Heart right ventricle (tissue), 16 donors: ENCODE results near the gene CDRT4. TPM values are rescaled to one million over a fixed set of nuclear protein-coding genes. Genes with fewer than 3 reads are reported as not detected.

Experiments used
- ATAC-seq, 8 donors: fragments of 200-7000 bp; cut with Tn5 transposase; one replicate each; pipeline ENCODE4 v1.9.1; 2020; ENCODE audit warnings: mild to moderate bottlenecking in 8 of 8, moderate library complexity in 8 of 8, moderate number of reproducible peaks in 1 of 8
- DNase-seq, 2 donors: peaks; one replicate each; pipeline ENCODE4 v3.0.0-alpha.2; 2020
- H3K27ac ChIP-seq, 10 donors: fragments of 200-600 bp; sonication (generic) in 2 of 10; one replicate each; pipeline versions ENCODE4 v1.5.0 to v1.8.0; 2020 to 2022; ENCODE audit warnings: mild to moderate bottlenecking in 3 of 10
- H3K27me3 ChIP-seq, 7 donors: fragments of 200-600 bp; one replicate each; pipeline ENCODE4 v1.8.0; 2021 to 2022; ENCODE audit warnings: mild to moderate bottlenecking in 2 of 7
- H3K36me3 ChIP-seq, 9 donors: fragments of 200-600 bp; sonication (generic) in 1 of 9; one replicate each; pipeline versions ENCODE4 v1.5.0 to v1.8.0; 2020 to 2022; ENCODE audit warnings: mild to moderate bottlenecking in 2 of 9
- H3K4me1 ChIP-seq, 9 donors: fragments of 200-600 bp; sonication (generic) in 1 of 9; one replicate each; pipeline versions ENCODE4 v1.5.0 to v1.8.0; 2020 to 2022; ENCODE audit warnings: mild to moderate bottlenecking in 4 of 9
- H3K4me3 ChIP-seq, 10 donors: fragments of 200-600 bp; sonication (generic) in 2 of 10; one replicate each; pipeline versions ENCODE4 v1.5.0 to v1.8.0; 2020 to 2022; ENCODE audit warnings: mild to moderate bottlenecking in 7 of 10, moderate library complexity in 2 of 10
- H3K9me3 ChIP-seq, 11 donors: fragments of 200-600 bp in 10 of 11; sonication (generic) in 2 of 11; one replicate each; pipeline versions ENCODE4 v1.5.0 to v1.8.0; 2013 to 2022; ENCODE audit warnings: mild to moderate bottlenecking in 2 of 11, control low read depth in 1 of 11, moderate library complexity in 1 of 11
- WGBS, 2 donors: extraction: QIAGEN DNeasy Blood & Tissue Kit; methylation state at CpG; one replicate each; pipeline ENCODE4 v1.1.7; 2013; ENCODE audit warnings: inconsistent platforms in 1 of 2; 5-methylcytosine and 5-hydroxymethylcytosine counted together
- intact Hi-C, 10 donors: fragments of 100-400 bp; cut with DNase I; formaldehyde crosslinking; loops; one replicate each; pipeline versions ENCODE4 v1.11.1 to v1.14.2; 2022
- polyA plus RNA-seq, 2 donors: library from polyadenylated mRNA; stranded (reverse); fragments of 200-250 nt; gene quantifications; one replicate each; pipeline ENCODE4 v1.2.3, GENCODE V29; 2013
- total RNA-seq, 10 donors: library from RNA; stranded (reverse); fragmentation: NEBNext Ultra II Directional in 3 of 10; extraction: Animal tissue kit (Norgen Biotek cat#: 25700) in 3 of 10; gene quantifications; one replicate each; pipeline versions ENCODE4 v1.2.1 to v1.2.4, GENCODE V29; 2021 to 2023
- TF ChIP-seq, protein P1 (sequence below), 9 donors: fragments of 200-600 bp; sonication (generic) in 2 of 9; IDR thresholded peaks; one replicate each; pipeline versions ENCODE4 v1.5.0 to v1.8.0; 2021 to 2022; ENCODE audit warnings: antibody characterized with exemption in 9 of 9, mild to moderate bottlenecking in 5 of 9, moderate library complexity in 1 of 9
- donor health status: Arrhythmogenic right ventricular cardiomyopathy.
- donor health status: ischemic (EF 13 %, LVEDD 7.1; RV severe dilation, severe dysfunction).
- donor health status: healthy with polysubstance abuse.
- donor health status: DM: no; HTN: yes; CAD: no.
- donor health status: DM: no; HTN: no; CAD: no.
- donor health status: ischemic (EF 25% LVEDD 6.9; RV normal size, moderate dysfunction).
- donor health status: ischemic (EF 25% LVEDD 5.7; RV mildly dilated, moderate dysfunction).
- donor health status: healthy.
- donor health status: DM: yes; HTN: yes; CAD: no.
- donor health status: Ischemic cardiomyopathy.
- donor health status: ischemic (EF 35%, LVEDD 5.7; RV mildly dilated, moderate dysfunction).
- donor health status: nonischemic (EF 11% LVEDD 7.7; RV severe dilation, severe dysfunction).
- donor health status: DM: yes; HTN: yes; CAD: no.
- donor health status: PGD.
- donor health status: ischemic (EF 29% LVEDD 5.4; RV normal size, mild dysfunction).
- donor health status: nonischemic (EF 23%, LVEDD 6.1; RV moderate dilation, normal function).

Gene CDRT4
- total and polyA plus RNA-seq, 12 donors, result 0.45 to 4.2 (median 0.92) TPM; not detected in 2

DNA sequence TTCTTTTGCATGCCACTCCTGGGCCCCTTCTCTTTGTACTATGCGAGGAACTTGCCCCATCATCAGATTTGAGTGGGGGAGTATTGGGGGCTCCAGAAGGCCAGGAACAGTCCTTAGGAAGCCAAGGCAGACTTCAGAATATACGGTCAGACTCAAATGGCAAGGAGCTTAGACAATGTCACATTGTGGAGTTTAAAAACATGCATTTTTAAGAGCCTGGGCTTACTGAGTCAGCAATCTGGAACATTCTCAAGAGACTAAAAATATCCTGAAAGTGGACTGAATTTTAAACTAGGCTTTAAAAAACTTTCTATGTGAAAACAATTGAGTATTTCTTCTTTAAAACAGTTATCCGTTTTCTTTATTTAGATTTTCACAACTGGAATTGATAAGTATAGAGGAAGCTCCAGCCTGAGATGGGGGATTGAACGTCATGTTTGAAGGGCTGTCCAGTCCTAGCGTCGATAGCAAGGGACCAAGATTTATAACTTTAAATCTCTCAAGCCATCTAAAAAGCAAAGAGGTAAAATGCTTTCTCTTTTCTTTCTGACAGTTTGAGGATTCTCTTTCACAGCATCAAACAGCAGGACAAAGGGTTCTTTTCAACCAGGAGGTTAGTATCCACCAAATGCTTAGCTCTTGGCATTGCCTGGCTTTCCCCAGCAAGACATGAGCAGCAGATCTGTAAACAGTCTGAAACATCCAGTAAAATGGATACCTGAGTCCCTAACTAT, 45.8 kb upstream of the CDRT4 start:
- H3K36me3 ChIP-seq, result peaks cover 0 to 34% (median 0%) of the 10 kb centered on the region in 9 donors
- H3K9me3 ChIP-seq, result no peaks in the 10 kb centered on the region
- TF ChIP-seq, protein P1, sequence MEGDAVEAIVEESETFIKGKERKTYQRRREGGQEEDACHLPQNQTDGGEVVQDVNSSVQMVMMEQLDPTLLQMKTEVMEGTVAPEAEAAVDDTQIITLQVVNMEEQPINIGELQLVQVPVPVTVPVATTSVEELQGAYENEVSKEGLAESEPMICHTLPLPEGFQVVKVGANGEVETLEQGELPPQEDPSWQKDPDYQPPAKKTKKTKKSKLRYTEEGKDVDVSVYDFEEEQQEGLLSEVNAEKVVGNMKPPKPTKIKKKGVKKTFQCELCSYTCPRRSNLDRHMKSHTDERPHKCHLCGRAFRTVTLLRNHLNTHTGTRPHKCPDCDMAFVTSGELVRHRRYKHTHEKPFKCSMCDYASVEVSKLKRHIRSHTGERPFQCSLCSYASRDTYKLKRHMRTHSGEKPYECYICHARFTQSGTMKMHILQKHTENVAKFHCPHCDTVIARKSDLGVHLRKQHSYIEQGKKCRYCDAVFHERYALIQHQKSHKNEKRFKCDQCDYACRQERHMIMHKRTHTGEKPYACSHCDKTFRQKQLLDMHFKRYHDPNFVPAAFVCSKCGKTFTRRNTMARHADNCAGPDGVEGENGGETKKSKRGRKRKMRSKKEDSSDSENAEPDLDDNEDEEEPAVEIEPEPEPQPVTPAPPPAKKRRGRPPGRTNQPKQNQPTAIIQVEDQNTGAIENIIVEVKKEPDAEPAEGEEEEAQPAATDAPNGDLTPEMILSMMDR (IDR thresholded peaks at IDR 0.05), result no peak
- no peak overlapping the region for H3K4me3 ChIP-seq
- 66 to 71% methylated on average over 6 of the region's 6 CpGs for WGBS, 2 donors
- H3K27me3 ChIP-seq, result no peaks in the 10 kb centered on the region
- intact Hi-C loops, result no loop called here
- H3K4me1 ChIP-seq, result peaks cover 5 to 33% (median 20%) of the 10 kb centered on the region in 9 donors
- H3K27ac ChIP-seq, result peak overlapping the region in 5 of 10 donors; percentile 5 to 48 (median 33)
- DNase-seq (no peak), ATAC-seq (no peak)

DNA sequence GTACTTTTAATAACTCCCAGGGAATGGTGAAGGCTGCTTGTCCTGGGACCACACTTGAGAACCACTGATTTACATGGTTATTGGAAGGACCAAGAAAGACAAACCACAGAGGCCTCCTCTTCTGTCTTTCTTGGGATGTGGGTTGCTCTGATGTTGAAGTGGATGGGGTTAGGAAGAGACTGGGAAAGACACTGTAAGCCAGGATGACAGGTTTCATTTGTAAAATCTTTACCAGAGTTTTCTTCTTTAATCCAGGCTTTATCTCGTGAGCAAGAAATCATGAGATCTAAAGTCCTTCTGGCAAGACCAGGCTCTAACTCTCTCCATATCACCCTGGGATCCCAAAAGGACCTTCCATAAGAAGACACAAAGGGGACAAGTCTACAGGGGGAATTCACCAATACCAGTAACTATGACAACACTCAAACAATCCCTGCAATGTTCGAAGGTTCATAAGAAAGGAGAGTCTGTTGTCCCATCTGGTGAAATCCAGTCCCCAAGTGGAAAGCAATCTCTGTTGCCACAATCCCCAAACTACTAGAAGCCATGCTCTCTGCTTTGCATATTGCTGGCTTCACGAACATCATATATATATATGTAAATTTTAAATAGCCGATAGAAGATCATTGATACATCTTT, 44.8 kb upstream of the CDRT4 start:
- intact Hi-C loops, result no loop called here
- no peak for DNase-seq
- Histone ChIP-seq H3K9me3 (no peaks in the 10 kb centered on the region), H3K27ac (no peak overlapping the region), H3K4me3 (no peak overlapping the region), H3K4me1 (peaks cover 5 to 40% (median 25%) of the 10 kb centered on the region in 9 donors), H3K36me3 (peaks cover 0 to 34% (median 0%) of the 10 kb centered on the region in 9 donors), H3K27me3 (no peaks in the 10 kb centered on the region)
- no peak for ATAC-seq
- TF ChIP-seq, protein P1 (IDR thresholded peaks at IDR 0.05), result no peak
- 94 to 97% methylated on average over 4 of the region's 4 CpGs for WGBS, 2 donors

DNA sequence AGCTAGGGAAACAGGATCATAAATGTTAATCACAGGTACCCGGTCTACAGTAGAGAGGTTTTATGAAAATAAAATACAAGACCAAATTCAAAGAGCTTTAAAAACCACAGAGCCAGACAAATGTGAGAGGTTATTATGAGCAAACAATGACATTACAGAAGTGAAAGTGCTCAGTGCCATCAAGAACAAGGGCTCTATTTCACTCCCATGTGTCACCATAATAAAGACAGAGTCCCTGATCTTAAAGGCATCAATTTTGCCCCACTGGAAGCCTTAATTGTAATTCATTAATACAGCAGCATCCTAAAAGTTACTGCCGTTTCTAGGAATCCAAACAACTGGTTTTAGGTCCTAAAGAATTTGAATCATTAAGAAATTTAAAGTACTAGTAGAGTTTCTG, 43.7 kb upstream of the CDRT4 start:
- intact Hi-C loops, result no loop called here
- WGBS, 2 donors, result 80 to 84% methylated on average over 2 of the region's 2 CpGs
- no peak overlapping the region for H3K4me3 ChIP-seq
- H3K36me3 ChIP-seq, result peaks cover 0 to 29% (median 0%) of the 10 kb centered on the region in 9 donors
- ATAC-seq (no peak), DNase-seq (no peak)
- H3K4me1 ChIP-seq, result peaks cover 5 to 40% (median 25%) of the 10 kb centered on the region in 9 donors
- H3K27me3 ChIP-seq, result no peaks in the 10 kb centered on the region
- no peaks in the 10 kb centered on the region for H3K9me3 ChIP-seq
- TF ChIP-seq, protein P1 (IDR thresholded peaks at IDR 0.05), result no peak
- H3K27ac ChIP-seq, result no peak overlapping the region

DNA sequence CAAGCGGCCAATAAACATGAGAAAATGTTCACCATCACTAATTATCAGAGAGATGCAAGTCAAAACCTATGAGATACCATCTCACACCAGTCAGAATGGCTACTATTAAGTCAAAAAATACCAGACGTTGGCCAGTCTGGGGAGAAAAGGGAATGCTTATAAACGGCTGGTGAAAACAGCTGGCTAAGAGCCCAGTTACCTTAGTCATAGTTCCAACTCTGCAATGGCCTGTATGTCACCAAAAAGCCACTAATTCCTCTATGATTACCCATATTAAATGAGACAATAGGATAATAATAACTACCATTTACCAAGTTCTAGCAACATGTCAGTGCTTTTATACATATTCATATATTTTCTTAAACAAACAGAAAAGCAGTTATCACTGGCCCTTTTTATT, 42.9 kb upstream of the CDRT4 start:
- 40 to 50% methylated on average over 3 of the region's 3 CpGs for WGBS, 2 donors
- peaks cover 0 to 21% (median 0%) of the 10 kb centered on the region in 9 donors for H3K36me3 ChIP-seq
- no peaks in the 10 kb centered on the region for H3K9me3 ChIP-seq
- H3K27ac ChIP-seq, result no peak overlapping the region
- DNase-seq (no peak), ATAC-seq (peak in 2 of 8 donors; percentile 37 to 50)
- H3K4me3 ChIP-seq, result no peak overlapping the region
- TF ChIP-seq, protein P1 (IDR thresholded peaks at IDR 0.05), result no peak
- H3K27me3 ChIP-seq, result no peaks in the 10 kb centered on the region
- intact Hi-C loops, result no loop called here
- H3K4me1 ChIP-seq, result peaks cover 5 to 40% (median 25%) of the 10 kb centered on the region in 9 donors
